KBM-7 (cell line): ENCODE measurements around the gene CEP63.
A peak's percentile ranks its signal among the peaks of the same experiment; 100 is the strongest.

Experiments used
- DNase-seq: peaks from one replicate; pipeline ENCODE4 v3.0.0-alpha.2; 2015
- in situ Hi-C: fragments of 300-500 bp; cut with MboI; formaldehyde crosslinking; loops from 2 replicates; pipeline ENCODE4 v1.14.3; 2020; ENCODE audit warnings: low sequenced_read_pairs, low pct_unique_long_range_greater_than_20kb, mixed read lengths

CEP63 gene

GRCh38 chr3:134600685-134601463 lies 115.0 kb downstream of the CEP63 start:
- DNase-seq, result peak; percentile 81
- in situ Hi-C loops, result no loop called here

- no peak for DNase-seq
- in situ Hi-C loops, result no loop called here
These were observed 115.9 kb downstream of the CEP63 start for GRCh38 chr3:134601539-134602439.

GRCh38 chr3:134602440-134602814 lies 116.6 kb downstream of the CEP63 start:
- in situ Hi-C loops, result no loop called here
- no peak for DNase-seq

- DNase-seq, result no peak
- in situ Hi-C loops, result no loop called here
These were observed 117.6 kb downstream of the CEP63 start for GRCh38 chr3:134603480-134603879.

GRCh38 chr3:134603956-134604355 lies 118.1 kb downstream of the CEP63 start:
- DNase-seq, result no peak
- in situ Hi-C loops, result no loop called here

- in situ Hi-C loops, result no loop called here
- DNase-seq, result no peak
These were observed 119.7 kb downstream of the CEP63 start for GRCh38 chr3:134605556-134605955.

- DNase-seq, result peak; percentile 84
- in situ Hi-C loops, result no loop called here
These were observed 120.5 kb downstream of the CEP63 start for GRCh38 chr3:134606033-134607025.

GRCh38 chr3:134607054-134608022 lies 121.5 kb downstream of the CEP63 start:
- in situ Hi-C loops, result no loop called here
- DNase-seq, result no peak

GRCh38 chr3:134608023-134608770 lies 122.3 kb downstream of the CEP63 start:
- in situ Hi-C loops, result no loop called here
- DNase-seq, result no peak

GRCh38 chr3:134608771-134609435 lies 123.0 kb downstream of the CEP63 start:
- in situ Hi-C loops, result no loop called here
- DNase-seq, result no peak

- in situ Hi-C loops, result no loop called here
- DNase-seq, result no peak
These were observed 124.1 kb downstream of the CEP63 start for GRCh38 chr3:134609821-134610431.

- in situ Hi-C loops, result no loop called here
- DNase-seq, result no peak
These were observed 124.9 kb downstream of the CEP63 start for GRCh38 chr3:134610432-134611385.

- DNase-seq, result no peak
- in situ Hi-C loops, result no loop called here
These were observed 125.7 kb downstream of the CEP63 start for GRCh38 chr3:134611516-134611915.

GRCh38 chr3:134613006-134613520 lies 127.2 kb downstream of the CEP63 start:
- in situ Hi-C loops, result no loop called here
- DNase-seq, result no peak

GRCh38 chr3:134614955-134615354 lies 129.1 kb downstream of the CEP63 start:
- in situ Hi-C loops, result no loop called here
- no peak for DNase-seq
